K562 (cell line): ENCODE results near the gene TRMT44. TPM values are rescaled to one million over a fixed set of nuclear protein-coding genes. Genes with fewer than 3 reads are reported as not detected.

Experiments
- E2F3 ChIP-seq: fragments of 250-450 bp; sonication (Bioruptor Pico); IDR thresholded peaks from 2 replicates; pipeline ENCODE4 v1.4.0; 2020; ENCODE audit warnings: mild to moderate bottlenecking
- EGR1 ChIP-seq: fragments of 450-650 bp; conservative IDR thresholded peaks from 2 replicates; pipeline ENCODE4 v1.6.1; 2017; ENCODE audit warnings: mild to moderate bottlenecking
- FOSL1 ChIP-seq: fragments of 200-800 bp; sonication (Bioruptor generic); conservative IDR thresholded peaks from 2 replicates; pipeline ENCODE4 v1.6.1; 2016; ENCODE audit warnings: missing genetic modification characterization, missing compliant biosample characterization
- KAT2B ChIP-seq: IDR thresholded peaks from one replicate; pipeline ENCODE4 v1.6.1; 2012; ENCODE audit warnings: low read depth, mild to moderate bottlenecking, control low read depth, inconsistent platforms, low read length, moderate library complexity
- MBD2 ChIP-seq: sonication (generic); IDR thresholded peaks from 2 replicates; pipeline ENCODE4 v1.6.1; 2016; ENCODE audit warnings: low read depth, borderline replicate concordance
- RFX5 ChIP-seq: IDR thresholded peaks from 2 replicates; pipeline ENCODE4 v1.6.1; 2011; ENCODE audit warnings: low read depth, mild to moderate bottlenecking, improper control_type of control experiment, low read length
- TAL1 ChIP-seq: fragments of 450-650 bp; IDR thresholded peaks from 2 replicates; pipeline ENCODE4 v1.6.1; 2016; ENCODE audit warnings: mild to moderate bottlenecking
- TOE1 ChIP-seq, 2 experiments: fragments of 450-650 bp in 1 of 2; sonication (generic) in 1 of 2; formaldehyde crosslinking in 1 of 2; IDR thresholded peaks; 2 replicates each; pipeline versions ENCODE4 v1.7.1 to v1.8.0; 2016 to 2022; ENCODE audit warnings: borderline replicate concordance in 2 of 2, mild to moderate bottlenecking in 2 of 2, antibody characterized with exemption in 1 of 2, inconsistent platforms in 1 of 2, low read depth in 1 of 2, missing genetic modification reagents in 1 of 2, moderate library complexity in 1 of 2
- ZNF197 ChIP-seq: fragments of 200-800 bp; sonication (Bioruptor generic); IDR thresholded peaks from 2 replicates; pipeline ENCODE4 v1.6.1; 2016; ENCODE audit warnings: low read depth, missing genetic modification characterization, missing compliant biosample characterization
- ZNF699 ChIP-seq: fragments of 250-450 bp; sonication (Bioruptor Pico); IDR thresholded peaks from 2 replicates; pipeline ENCODE4 v1.8.0; 2021; ENCODE audit warnings: mild to moderate bottlenecking, moderate library complexity; ENCODE audit not compliant: insufficient replicate concordance
- polyA plus RNA-seq, 8 experiments: library from polyadenylated mRNA; depleted of rRNA in 4 of 8; stranded (reverse) in 5 of 8; unstranded in 3 of 8; fragments of >200 nt; fragmentation: Nextera tagmentation in 2 of 8; fragmentation: Illumina TruSeq in 1 of 8; extraction: Ambion mirVana in 2 of 8; extraction: Trizol in 1 of 8; gene quantifications; 2 replicates each; pipeline versions ENCODE4 v1.2.1 to v1.2.3, GENCODE V29; 2011 to 2014; ENCODE audit warnings: inconsistent platforms in 1 of 8, missing spikeins in 1 of 8
- total RNA-seq, 7 experiments: library from RNA; depleted of rRNA in 6 of 7; stranded (reverse); fragments of >200 nt in 6 of 7; fragmentation: Illumina TruSeq in 2 of 7; extraction: Trizol in 2 of 7; gene quantifications; 2 replicates each; pipeline versions ENCODE4 v1.2.1 to v1.2.3, GENCODE V29; 2011 to 2021; ENCODE audit warnings: low replicate concordance in 1 of 7
- TF ChIP-seq, protein P1 (sequence below), 2 experiments: fragments of 450-650 bp; formaldehyde crosslinking in 1 of 2; IDR thresholded peaks; 2 replicates each; pipeline versions ENCODE4 v1.4.0 to v1.6.1; 2014 to 2020; ENCODE audit warnings: mild to moderate bottlenecking in 2 of 2, borderline replicate concordance in 1 of 2, low read depth in 1 of 2
- TF ChIP-seq, protein P2 (sequence below): sonication (generic); formaldehyde crosslinking; IDR thresholded peaks from 2 replicates; pipeline ENCODE4 v1.9.0; 2022; ENCODE audit warnings: mild to moderate bottlenecking, missing genetic modification reagents
- TF ChIP-seq, protein P3 (sequence below), 3 experiments: IDR thresholded peaks in 2 of 3; conservative IDR thresholded peaks in 1 of 3; 2 replicates each; pipeline ENCODE4 v1.5.1; 2011 to 2012; ENCODE audit warnings: low read length in 3 of 3, mild to moderate bottlenecking in 3 of 3, control low read depth in 2 of 3, improper control_type of control experiment in 1 of 3, inconsistent platforms in 1 of 3, low read depth in 1 of 3, mixed read lengths in 1 of 3, moderate library complexity in 1 of 3; ENCODE audit not compliant: insufficient read depth in 2 of 3
- TF ChIP-seq, protein P4 (sequence below): fragments of 450-650 bp; IDR thresholded peaks from 2 replicates; pipeline ENCODE4 v1.6.1; 2017; ENCODE audit warnings: mild to moderate bottlenecking, moderate library complexity

TRMT44 gene
- total and polyA plus RNA-seq, 9 of the 15 experiments (the other 6 are each of a cell fraction or from before 2014, with no cell fraction given), result 1.2 to 18.6 (median 10.0) TPM

DNA sequence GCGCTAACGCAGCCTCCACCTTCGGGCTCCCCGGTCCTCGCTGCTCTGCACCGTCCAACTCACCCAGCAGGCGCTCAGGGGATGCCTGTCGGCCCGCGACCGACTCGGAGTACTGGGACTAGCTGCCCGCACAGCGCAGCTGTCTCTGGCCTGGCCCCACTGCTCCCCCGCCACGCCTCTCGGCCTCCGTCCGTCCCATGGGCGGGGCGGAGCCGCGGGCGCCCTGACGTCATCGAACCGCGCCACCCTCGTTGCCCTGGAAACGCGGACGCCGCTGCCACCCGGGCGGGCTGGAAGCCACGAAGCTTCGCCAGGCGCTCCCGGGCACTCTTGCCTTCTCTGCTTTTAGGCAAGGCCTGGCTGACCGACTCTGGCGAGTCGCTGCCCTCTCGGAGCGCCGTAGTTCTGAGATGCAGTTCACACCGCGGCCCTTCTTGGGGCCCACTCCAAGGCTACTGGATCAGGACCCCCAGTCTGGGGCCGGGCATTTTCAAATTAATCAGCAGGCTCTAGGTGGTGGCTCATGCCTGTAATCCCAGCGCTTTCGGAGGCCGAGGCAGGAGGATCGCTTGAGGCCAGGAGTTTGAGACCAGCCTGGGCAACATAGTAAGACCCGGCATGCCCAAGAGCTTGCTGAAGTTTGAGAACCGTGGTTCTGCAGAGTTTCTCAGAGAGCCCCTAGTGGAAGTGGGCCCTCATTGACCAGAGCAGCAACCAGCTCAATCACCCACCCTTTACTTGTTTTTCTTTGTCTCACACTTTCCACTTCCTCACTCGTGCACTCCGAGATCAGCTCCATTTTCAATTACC lies 12.1 kb upstream of the TRMT44 start (continued):
- TF ChIP-seq, protein P1, sequence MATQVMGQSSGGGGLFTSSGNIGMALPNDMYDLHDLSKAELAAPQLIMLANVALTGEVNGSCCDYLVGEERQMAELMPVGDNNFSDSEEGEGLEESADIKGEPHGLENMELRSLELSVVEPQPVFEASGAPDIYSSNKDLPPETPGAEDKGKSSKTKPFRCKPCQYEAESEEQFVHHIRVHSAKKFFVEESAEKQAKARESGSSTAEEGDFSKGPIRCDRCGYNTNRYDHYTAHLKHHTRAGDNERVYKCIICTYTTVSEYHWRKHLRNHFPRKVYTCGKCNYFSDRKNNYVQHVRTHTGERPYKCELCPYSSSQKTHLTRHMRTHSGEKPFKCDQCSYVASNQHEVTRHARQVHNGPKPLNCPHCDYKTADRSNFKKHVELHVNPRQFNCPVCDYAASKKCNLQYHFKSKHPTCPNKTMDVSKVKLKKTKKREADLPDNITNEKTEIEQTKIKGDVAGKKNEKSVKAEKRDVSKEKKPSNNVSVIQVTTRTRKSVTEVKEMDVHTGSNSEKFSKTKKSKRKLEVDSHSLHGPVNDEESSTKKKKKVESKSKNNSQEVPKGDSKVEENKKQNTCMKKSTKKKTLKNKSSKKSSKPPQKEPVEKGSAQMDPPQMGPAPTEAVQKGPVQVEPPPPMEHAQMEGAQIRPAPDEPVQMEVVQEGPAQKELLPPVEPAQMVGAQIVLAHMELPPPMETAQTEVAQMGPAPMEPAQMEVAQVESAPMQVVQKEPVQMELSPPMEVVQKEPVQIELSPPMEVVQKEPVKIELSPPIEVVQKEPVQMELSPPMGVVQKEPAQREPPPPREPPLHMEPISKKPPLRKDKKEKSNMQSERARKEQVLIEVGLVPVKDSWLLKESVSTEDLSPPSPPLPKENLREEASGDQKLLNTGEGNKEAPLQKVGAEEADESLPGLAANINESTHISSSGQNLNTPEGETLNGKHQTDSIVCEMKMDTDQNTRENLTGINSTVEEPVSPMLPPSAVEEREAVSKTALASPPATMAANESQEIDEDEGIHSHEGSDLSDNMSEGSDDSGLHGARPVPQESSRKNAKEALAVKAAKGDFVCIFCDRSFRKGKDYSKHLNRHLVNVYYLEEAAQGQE (IDR thresholded peaks at IDR 0.05; ENCODE audit: borderline replicate concordance), result no peak
- TF ChIP-seq, protein P1 (CRISPR knock-in tag; IDR thresholded peaks at IDR 0.05; ENCODE audit: low read depth), result peak; percentile 72; the same call in 1 of the 2 replicates
- TF ChIP-seq EGR1 (peak; percentile 40), TAL1 (no peak), KAT2B (no peak), RFX5 (no peak), E2F3 (0 out of 2 replicates have a peak, but pooled peaks have one; percentile 43), ZNF197 (CRISPR knock-in tag) (no peak), FOSL1 (tag) (no peak), MBD2 (0 out of 2 replicates have a peak, but pooled peaks have one; percentile 47), TOE1 (IDR thresholded peaks at IDR 0.05; ENCODE audit: borderline replicate concordance) (peak; percentile 49; the same call in 1 of the 2 replicates), TOE1 (CRISPR knock-in tag; IDR thresholded peaks at IDR 0.05; ENCODE audit: borderline replicate concordance, low read depth) (no peak), ZNF699 (CRISPR knock-in tag) (no peak)
- TF ChIP-seq, protein P2, sequence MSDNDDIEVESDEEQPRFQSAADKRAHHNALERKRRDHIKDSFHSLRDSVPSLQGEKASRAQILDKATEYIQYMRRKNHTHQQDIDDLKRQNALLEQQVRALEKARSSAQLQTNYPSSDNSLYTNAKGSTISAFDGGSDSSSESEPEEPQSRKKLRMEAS, result peak; percentile 83
- TF ChIP-seq, protein P3, sequence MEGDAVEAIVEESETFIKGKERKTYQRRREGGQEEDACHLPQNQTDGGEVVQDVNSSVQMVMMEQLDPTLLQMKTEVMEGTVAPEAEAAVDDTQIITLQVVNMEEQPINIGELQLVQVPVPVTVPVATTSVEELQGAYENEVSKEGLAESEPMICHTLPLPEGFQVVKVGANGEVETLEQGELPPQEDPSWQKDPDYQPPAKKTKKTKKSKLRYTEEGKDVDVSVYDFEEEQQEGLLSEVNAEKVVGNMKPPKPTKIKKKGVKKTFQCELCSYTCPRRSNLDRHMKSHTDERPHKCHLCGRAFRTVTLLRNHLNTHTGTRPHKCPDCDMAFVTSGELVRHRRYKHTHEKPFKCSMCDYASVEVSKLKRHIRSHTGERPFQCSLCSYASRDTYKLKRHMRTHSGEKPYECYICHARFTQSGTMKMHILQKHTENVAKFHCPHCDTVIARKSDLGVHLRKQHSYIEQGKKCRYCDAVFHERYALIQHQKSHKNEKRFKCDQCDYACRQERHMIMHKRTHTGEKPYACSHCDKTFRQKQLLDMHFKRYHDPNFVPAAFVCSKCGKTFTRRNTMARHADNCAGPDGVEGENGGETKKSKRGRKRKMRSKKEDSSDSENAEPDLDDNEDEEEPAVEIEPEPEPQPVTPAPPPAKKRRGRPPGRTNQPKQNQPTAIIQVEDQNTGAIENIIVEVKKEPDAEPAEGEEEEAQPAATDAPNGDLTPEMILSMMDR (IDR thresholded peaks at IDR 0.05 in 2 of 3, conservative IDR thresholded peaks at IDR 0.05 in 1 of 3; ENCODE audit: insufficient read depth in 2 of 3, low read depth in 1 of 3, low read length in 3 of 3), result peak; percentile 24 to 42 (median 33); a peak in 4 of 6 replicates
- TF ChIP-seq, protein P4, sequence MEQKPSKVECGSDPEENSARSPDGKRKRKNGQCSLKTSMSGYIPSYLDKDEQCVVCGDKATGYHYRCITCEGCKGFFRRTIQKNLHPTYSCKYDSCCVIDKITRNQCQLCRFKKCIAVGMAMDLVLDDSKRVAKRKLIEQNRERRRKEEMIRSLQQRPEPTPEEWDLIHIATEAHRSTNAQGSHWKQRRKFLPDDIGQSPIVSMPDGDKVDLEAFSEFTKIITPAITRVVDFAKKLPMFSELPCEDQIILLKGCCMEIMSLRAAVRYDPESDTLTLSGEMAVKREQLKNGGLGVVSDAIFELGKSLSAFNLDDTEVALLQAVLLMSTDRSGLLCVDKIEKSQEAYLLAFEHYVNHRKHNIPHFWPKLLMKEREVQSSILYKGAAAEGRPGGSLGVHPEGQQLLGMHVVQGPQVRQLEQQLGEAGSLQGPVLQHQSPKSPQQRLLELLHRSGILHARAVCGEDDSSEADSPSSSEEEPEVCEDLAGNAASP, result no peak
